ENCODE results near the gene CYBB. TPM values are rescaled to one million over a fixed set of nuclear protein-coding genes. Genes with fewer than 3 reads are reported as not detected.
A peak's percentile ranks its signal among the peaks of the same experiment; 100 is the strongest.
"Not testable (repeated sequence)": the region's sequence is repeated elsewhere in the genome, so short reads cannot be mapped to it uniquely, and the experiment has no call there.

Gene CYBB
- total RNA-seq, 4 donors from 2014 or later, result 1.1 to 22.1 (median 8.2) TPM

GRCh38 chrX:37767430-37767829 lies 12.4 kb upstream of the CYBB start:
- no peak overlapping the region for H3K27ac ChIP-seq
- H3K4me3 ChIP-seq, result no peak overlapping the region
- intact Hi-C loops (cut with DNase I), result no loop called here
- H3K4me1 ChIP-seq, result no peaks in the 10 kb centered on the region
- no peaks in the 10 kb centered on the region for H3K36me3 ChIP-seq
- H3K9me3 ChIP-seq, result no peaks in the 10 kb centered on the region
- WGBS, 2 donors, result 30 to 80% methylated on average over 1 of the region's 1 CpG
- no peak for DNase-seq
- TF ChIP-seq POLR2A (IDR thresholded peaks at IDR 0.05), result no peak
- no peak for TF ChIP-seq CTCF (IDR thresholded peaks at IDR 0.05)
- no peaks in the 10 kb centered on the region for H3K27me3 ChIP-seq

GRCh38 chrX:37768866-37769265 lies 11.0 kb upstream of the CYBB start:
- H3K4me1 ChIP-seq; H3K27ac ChIP-seq; H3K4me3 ChIP-seq; intact Hi-C loops (cut with DNase I); H3K27me3 ChIP-seq; H3K36me3 ChIP-seq; H3K9me3 ChIP-seq; DNase-seq: not testable (repeated sequence)
- WGBS, 2 donors, result 84% methylated on average over 6 of the region's 9 CpGs; no CpG with 5 or more reads in 1 of the 2 donors

DNA sequence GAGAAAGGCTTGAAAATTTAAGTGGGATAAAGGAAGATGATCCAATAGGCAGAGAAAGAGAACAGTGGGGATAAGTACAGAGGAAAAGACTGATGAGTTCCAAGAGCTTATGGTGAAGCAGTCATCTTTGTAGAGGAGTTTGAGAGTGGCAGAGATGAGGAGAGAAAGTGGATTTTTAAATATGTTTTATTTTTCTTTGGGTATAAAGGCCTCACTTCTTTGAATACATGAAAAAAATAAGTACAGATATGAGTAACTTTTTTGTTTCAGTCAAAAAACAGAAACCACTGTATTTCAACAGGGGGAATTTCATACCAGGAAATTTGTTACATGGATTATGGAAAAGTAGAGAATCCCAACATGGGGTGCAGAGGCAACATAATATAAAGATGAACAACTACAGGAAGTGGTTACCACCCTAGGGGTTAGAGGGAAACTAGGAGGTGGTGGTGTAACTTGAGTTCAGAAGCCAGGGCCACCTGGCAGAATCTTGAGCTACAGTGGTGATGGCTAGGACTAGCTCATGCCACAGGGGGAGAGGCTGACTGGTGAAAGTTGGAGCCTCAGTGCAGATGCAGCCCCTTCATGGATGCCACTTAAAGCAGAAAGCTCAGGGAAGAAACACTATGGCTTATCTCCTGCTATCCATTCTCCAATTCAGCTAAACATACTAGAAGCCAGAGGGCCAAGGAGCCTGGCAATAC lies 3.4 kb upstream of the CYBB start:
- H3K36me3 ChIP-seq, result no peaks in the 10 kb centered on the region
- H3K27me3 ChIP-seq, result no peaks in the 10 kb centered on the region
- intact Hi-C loops (cut with DNase I), result no loop called here
- no peaks in the 10 kb centered on the region for H3K4me1 ChIP-seq
- no peak overlapping the region for H3K4me3 ChIP-seq
- no peak for DNase-seq
- TF ChIP-seq POLR2A (IDR thresholded peaks at IDR 0.05) (no peak), CTCF (IDR thresholded peaks at IDR 0.05) (no peak)
- H3K9me3 ChIP-seq, result no peaks in the 10 kb centered on the region
- no peak overlapping the region for H3K27ac ChIP-seq

- no peaks in the 10 kb centered on the region for H3K27me3 ChIP-seq
- TF ChIP-seq CTCF (IDR thresholded peaks at IDR 0.05) (no peak), POLR2A (IDR thresholded peaks at IDR 0.05) (no peak)
- no peak for DNase-seq
- intact Hi-C loops (cut with DNase I), result no loop called here
- no peaks in the 10 kb centered on the region for H3K36me3 ChIP-seq
- H3K4me3 ChIP-seq, result no peak overlapping the region
- no peaks in the 10 kb centered on the region for H3K9me3 ChIP-seq
- WGBS, 2 donors, result 35 to 88% methylated on average over 2 of the region's 2 CpGs
- no peaks in the 10 kb centered on the region for H3K4me1 ChIP-seq
- H3K27ac ChIP-seq, result no peak overlapping the region
Observed at GRCh38 chrX:37776987-37777325, 2.9 kb upstream of the CYBB start.

DNA sequence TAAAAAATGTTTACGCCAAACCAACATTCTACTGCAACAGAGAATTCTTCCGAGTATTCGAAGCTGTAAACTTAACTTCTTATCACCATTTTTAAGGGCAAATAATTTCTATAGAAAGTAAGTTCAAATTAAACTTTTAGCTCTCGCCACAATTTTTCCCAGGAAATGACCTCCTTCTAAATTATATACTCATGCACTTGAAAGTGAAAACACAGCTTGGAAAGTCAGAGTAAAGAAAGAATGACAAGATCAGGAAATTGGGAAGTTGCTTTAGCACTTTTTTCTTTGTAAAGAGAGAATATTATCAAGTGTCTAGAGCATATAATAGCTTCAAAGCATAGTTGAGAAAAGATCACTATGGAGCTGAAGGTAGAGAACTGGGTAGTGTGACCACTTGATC lies 1.2 kb downstream of the CYBB start:
- no peaks in the 10 kb centered on the region for H3K9me3 ChIP-seq
- intact Hi-C loops (cut with DNase I), result no loop called here
- H3K4me1 ChIP-seq, result no peaks in the 10 kb centered on the region
- WGBS, 2 donors, result 86 to 87% methylated on average over 4 of the region's 4 CpGs
- H3K27ac ChIP-seq, result no peak overlapping the region
- H3K27me3 ChIP-seq, result no peaks in the 10 kb centered on the region
- DNase-seq, result no peak
- TF ChIP-seq POLR2A (IDR thresholded peaks at IDR 0.05) (no peak), CTCF (IDR thresholded peaks at IDR 0.05) (no peak)
- no peaks in the 10 kb centered on the region for H3K36me3 ChIP-seq
- H3K4me3 ChIP-seq, result peak overlapping the region in 2 of 4 donors; percentile 4 to 25

GRCh38 chrX:37781814-37782213 lies 2.0 kb downstream of the CYBB start:
- intact Hi-C loops (cut with DNase I), result no loop called here
- H3K36me3 ChIP-seq, result no peaks in the 10 kb centered on the region
- H3K9me3 ChIP-seq, result no peaks in the 10 kb centered on the region
- no peaks in the 10 kb centered on the region for H3K27me3 ChIP-seq
- DNase-seq, result no peak
- no peak overlapping the region for H3K27ac ChIP-seq
- TF ChIP-seq POLR2A (IDR thresholded peaks at IDR 0.05) (no peak), CTCF (IDR thresholded peaks at IDR 0.05) (no peak)
- H3K4me1 ChIP-seq, result no peaks in the 10 kb centered on the region
- H3K4me3 ChIP-seq, result peak overlapping the region in 2 of 4 donors; percentile 4 to 25
- 73 to 79% methylated on average over 3 of the region's 3 CpGs for WGBS, 2 donors

All from esophagus squamous epithelium (tissue), 5 donors.